Measurements from ENCODE around the gene CALML6.
"Not testable (repeated sequence)": the region's sequence is repeated elsewhere in the genome, so short reads cannot be mapped to it uniquely, and the experiment has no call there.

CALML6 gene

GRCh38 chr1:1914971-1915692, at the start of gene CALML6:
Gene CALML6, plus strand, starts transcription at chr1:1915260. Its CDS starts 21 bp downstream, at chr1:1915281.
- DNase-seq: no peak

- no peak for DNase-seq
Observed at GRCh38 chr1:1867164-1867563, 47.9 kb upstream of the CALML6 start.

GRCh38 chr1:1869469-1869868, 45.6 kb upstream of the CALML6 start:
- DNase-seq: no peak

GRCh38 chr1:1872329-1872994, 42.6 kb upstream of the CALML6 start:
- no peak for DNase-seq

GRCh38 chr1:1873186-1873585, 41.9 kb upstream of the CALML6 start:
- DNase-seq: peak; percentile 44 to 79

GRCh38 chr1:1874901-1875300, 40.2 kb upstream of the CALML6 start:
- DNase-seq: no peak

GRCh38 chr1:1875932-1876331, 39.1 kb upstream of the CALML6 start:
- DNase-seq: no peak

GRCh38 chr1:1876335-1876930, 38.6 kb upstream of the CALML6 start:
- no peak for DNase-seq

- DNase-seq: no peak
Observed at GRCh38 chr1:1877865-1878436, 37.1 kb upstream of the CALML6 start.

GRCh38 chr1:1879942-1880341, 35.1 kb upstream of the CALML6 start:
- no peak for DNase-seq

- no peak for DNase-seq
Observed at GRCh38 chr1:1880617-1881312, 34.3 kb upstream of the CALML6 start.

GRCh38 chr1:1881727-1882126, 33.3 kb upstream of the CALML6 start:
- no peak for DNase-seq

GRCh38 chr1:1883092-1883873, 31.8 kb upstream of the CALML6 start:
- no peak for DNase-seq

GRCh38 chr1:1883890-1884289, 31.2 kb upstream of the CALML6 start:
- DNase-seq: not testable (repeated sequence)

GRCh38 chr1:1889090-1889750, 25.8 kb upstream of the CALML6 start:
- DNase-seq: no peak

GRCh38 chr1:1889847-1890505, 25.1 kb upstream of the CALML6 start:
- DNase-seq: peak in 1 of 2 experiments; percentile 50

GRCh38 chr1:1890506-1891348, 24.3 kb upstream of the CALML6 start, which contains the start of gene GNB1:
Gene GNB1, minus strand, starts transcription at chr1:1891087. Its CDS starts 65,634 bp downstream, at chr1:1825453.
- DNase-seq: peak; percentile 65 to 97

GRCh38 chr1:1891349-1892078, 23.5 kb upstream of the CALML6 start:
- DNase-seq: peak; percentile 59 to 87

- no peak for DNase-seq
Observed at GRCh38 chr1:1892079-1892762, 22.8 kb upstream of the CALML6 start.
